ENCODE data around the gene S100A1. TPM values are rescaled to one million over a fixed set of nuclear protein-coding genes. Genes with fewer than 3 reads are reported as not detected.

S100A1 gene
- polyA plus RNA-seq, 1 of the 3 experiments (the other 2 are of a cell fraction) = 0.18 TPM

- TF ChIP-seq REST (IDR thresholded peaks at IDR 0.05; ENCODE audit: low read depth, low read length) (no peak), RCOR1 (IDR thresholded peaks at IDR 0.05; ENCODE audit: low read length) (no peak)
These were observed 14.9 kb downstream of the S100A1 start (continued) for GRCh38 chr1:153643100-153643499.

GRCh38 chr1:153643816-153644215, 15.6 kb downstream of the S100A1 start:
- no peaks in the 10 kb centered on the region for H4K20me1 ChIP-seq (ENCODE audit: insufficient read depth)
- H3K4me2 ChIP-seq = no peak overlapping the region
- H3K4me1 ChIP-seq (ENCODE audit: control insufficient read depth in 1 of 2, insufficient read depth in 2 of 2, low read depth in 1 of 2, low read length in 1 of 2) = no peaks in the 10 kb centered on the region
- H3K27ac ChIP-seq (ENCODE audit: low read depth in 2 of 2, low read length in 1 of 2) = no peak overlapping the region
- peaks cover 35% of the 10 kb centered on the region for H3F3A ChIP-seq (replicated peaks; ENCODE audit: insufficient read depth)
- peaks cover 44% of the 10 kb centered on the region for H3K79me2 ChIP-seq (ENCODE audit: insufficient read depth)
- no peaks in the 10 kb centered on the region for H3K9me2 ChIP-seq
- H3K36me3 ChIP-seq (replicated peaks in 1 of 2; ENCODE audit: control insufficient read depth in 1 of 2, insufficient read depth in 2 of 2, low read length in 1 of 2) = peaks cover 66 to 75% of the 10 kb centered on the region in 2 experiments
- no peaks in the 10 kb centered on the region for H3K9me3 ChIP-seq
- H3K4me3 ChIP-seq (ENCODE audit: low read depth in 2 of 2, low read length in 1 of 2) = no peak overlapping the region
- ChIA-PET POLR2A (interaction anchor here (6.4 kb wide), 1 partner anchor 9 kb away, joined by 32 read pairs; the partner anchor contains the start of gene CHTOP), CTCF (interaction anchor here (0.8 to 2.0 kb wide), 4 partner anchors 10 to 133 kb away, joined by 3 to 16 read pairs (median 4); partner anchors contain the start of genes CHTOP and SNAPIN)
- no peak for DNase-seq
- no peak overlapping the region for H3K9ac ChIP-seq
- no peak overlapping the region for H2AFZ ChIP-seq (ENCODE audit: low read depth)
- H3K27me3 ChIP-seq (ENCODE audit: insufficient read depth) = no peaks in the 10 kb centered on the region
- TF ChIP-seq RXRA (IDR thresholded peaks at IDR 0.05; ENCODE audit: borderline replicate concordance, low read depth) (no peak), RAD21 (IDR thresholded peaks at IDR 0.05; ENCODE audit: low read length) (no peak), GATA2 (CRISPR knock-in tag; IDR thresholded peaks at IDR 0.05) (no peak), CTCF (IDR thresholded peaks at IDR 0.05) (no peak), IRF3 (IDR thresholded peaks at IDR 0.05; ENCODE audit: low read depth, low read length) (no peak), USF2 (IDR thresholded peaks at IDR 0.05; ENCODE audit: borderline replicate concordance, low read depth, low read length) (no peak), FOXM1 (IDR thresholded peaks at IDR 0.05; ENCODE audit: low read depth) (no peak), MXI1 (IDR thresholded peaks at IDR 0.05; ENCODE audit: low read depth, low read length) (no peak), SMC3 (IDR thresholded peaks at IDR 0.05; ENCODE audit: low read depth, low read length) (no peak), SIN3A (IDR thresholded peaks at IDR 0.05; ENCODE audit: borderline replicate concordance, low read depth, low read length) (no peak), REST (IDR thresholded peaks at IDR 0.05; ENCODE audit: low read depth, low read length) (no peak), RFX5 (IDR thresholded peaks at IDR 0.05; ENCODE audit: low read length) (no peak), ELF1 (IDR thresholded peaks at IDR 0.05) (no peak), TCF12 (IDR thresholded peaks at IDR 0.05) (no peak)
- TF ChIP-seq, protein P1, sequence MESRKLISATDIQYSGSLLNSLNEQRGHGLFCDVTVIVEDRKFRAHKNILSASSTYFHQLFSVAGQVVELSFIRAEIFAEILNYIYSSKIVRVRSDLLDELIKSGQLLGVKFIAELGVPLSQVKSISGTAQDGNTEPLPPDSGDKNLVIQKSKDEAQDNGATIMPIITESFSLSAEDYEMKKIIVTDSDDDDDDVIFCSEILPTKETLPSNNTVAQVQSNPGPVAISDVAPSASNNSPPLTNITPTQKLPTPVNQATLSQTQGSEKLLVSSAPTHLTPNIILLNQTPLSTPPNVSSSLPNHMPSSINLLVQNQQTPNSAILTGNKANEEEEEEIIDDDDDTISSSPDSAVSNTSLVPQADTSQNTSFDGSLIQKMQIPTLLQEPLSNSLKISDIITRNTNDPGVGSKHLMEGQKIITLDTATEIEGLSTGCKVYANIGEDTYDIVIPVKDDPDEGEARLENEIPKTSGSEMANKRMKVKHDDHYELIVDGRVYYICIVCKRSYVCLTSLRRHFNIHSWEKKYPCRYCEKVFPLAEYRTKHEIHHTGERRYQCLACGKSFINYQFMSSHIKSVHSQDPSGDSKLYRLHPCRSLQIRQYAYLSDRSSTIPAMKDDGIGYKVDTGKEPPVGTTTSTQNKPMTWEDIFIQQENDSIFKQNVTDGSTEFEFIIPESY (IDR thresholded peaks at IDR 0.05; ENCODE audit: borderline replicate concordance, low read depth) = no peak
- TF ChIP-seq, protein P2, sequence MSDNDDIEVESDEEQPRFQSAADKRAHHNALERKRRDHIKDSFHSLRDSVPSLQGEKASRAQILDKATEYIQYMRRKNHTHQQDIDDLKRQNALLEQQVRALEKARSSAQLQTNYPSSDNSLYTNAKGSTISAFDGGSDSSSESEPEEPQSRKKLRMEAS (IDR thresholded peaks at IDR 0.05; ENCODE audit: low read depth) = no peak
